NCI-H1092 (cell line): ENCODE data around the gene NARF.
A peak's percentile ranks its signal among the peaks of the same experiment; 100 is the strongest.
"Not testable (repeated sequence)": the region's sequence is repeated elsewhere in the genome, so short reads cannot be mapped to it uniquely, and the experiment has no call there.

Experiments
- DNase-seq: peaks from one replicate; lab custom pipeline; 2025; lab: John Stamatoyannopoulos, UW

Gene NARF

DNA sequence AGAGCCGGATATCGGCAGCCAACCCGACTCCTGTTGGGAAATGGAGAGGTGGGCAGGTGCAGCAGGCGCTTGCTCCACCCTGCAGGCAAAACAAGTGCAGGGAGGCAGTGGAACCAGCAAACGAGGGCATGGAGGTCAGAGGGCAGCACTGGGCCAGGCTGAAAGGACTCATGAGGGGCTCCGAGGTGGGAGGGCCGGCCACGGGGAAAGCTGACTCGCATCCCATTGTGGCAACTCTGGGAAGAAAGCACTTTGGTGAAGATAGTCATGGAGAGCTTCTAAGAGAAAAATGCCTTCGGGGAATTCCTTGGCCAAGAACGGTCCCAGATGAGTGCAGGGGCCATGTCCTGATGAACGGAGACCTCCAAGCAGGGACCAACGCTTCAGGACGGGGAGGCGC lies 12.4 kb upstream of the NARF start:
- DNase-seq = no peak

DNA sequence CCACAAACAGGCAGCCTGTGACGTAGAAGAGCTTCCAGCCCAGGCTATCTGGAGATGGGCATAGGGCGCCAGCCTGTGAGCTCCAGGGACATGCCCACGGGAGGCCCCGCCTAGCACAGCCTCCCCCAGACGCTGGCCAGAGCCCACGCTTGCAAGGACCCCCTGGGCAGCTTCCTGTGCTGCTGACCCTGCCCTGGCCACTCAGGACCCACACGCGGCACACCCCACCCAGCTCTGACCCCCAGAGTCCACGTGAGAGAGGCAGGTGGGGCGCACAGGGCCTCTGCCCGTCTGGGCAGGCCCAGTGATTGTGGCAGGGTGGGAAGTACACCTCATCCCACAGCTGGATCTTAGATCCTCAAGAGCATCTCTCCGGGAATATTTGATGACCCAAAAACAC lies 11.9 kb upstream of the NARF start:
- no peak for DNase-seq

DNA sequence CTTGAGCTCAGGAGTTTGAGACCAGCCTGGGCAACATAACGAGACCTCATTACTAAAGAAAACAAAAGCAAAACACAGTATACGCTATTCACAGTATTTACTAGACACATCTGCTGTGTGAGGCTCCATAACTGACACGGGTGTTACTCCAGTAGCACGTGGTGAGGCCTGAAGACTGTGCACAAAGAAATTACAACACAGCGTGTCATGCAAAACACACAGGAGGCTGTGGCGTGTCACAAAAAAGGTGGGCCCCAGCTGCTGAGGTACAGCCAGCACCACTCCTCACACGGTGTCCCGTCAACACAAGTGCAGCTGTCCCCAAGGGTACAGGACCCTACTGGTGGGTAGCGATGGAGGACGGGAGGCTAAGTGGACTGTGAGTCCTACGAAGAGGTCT lies 10.7 kb upstream of the NARF start:
- no peak for DNase-seq

DNA sequence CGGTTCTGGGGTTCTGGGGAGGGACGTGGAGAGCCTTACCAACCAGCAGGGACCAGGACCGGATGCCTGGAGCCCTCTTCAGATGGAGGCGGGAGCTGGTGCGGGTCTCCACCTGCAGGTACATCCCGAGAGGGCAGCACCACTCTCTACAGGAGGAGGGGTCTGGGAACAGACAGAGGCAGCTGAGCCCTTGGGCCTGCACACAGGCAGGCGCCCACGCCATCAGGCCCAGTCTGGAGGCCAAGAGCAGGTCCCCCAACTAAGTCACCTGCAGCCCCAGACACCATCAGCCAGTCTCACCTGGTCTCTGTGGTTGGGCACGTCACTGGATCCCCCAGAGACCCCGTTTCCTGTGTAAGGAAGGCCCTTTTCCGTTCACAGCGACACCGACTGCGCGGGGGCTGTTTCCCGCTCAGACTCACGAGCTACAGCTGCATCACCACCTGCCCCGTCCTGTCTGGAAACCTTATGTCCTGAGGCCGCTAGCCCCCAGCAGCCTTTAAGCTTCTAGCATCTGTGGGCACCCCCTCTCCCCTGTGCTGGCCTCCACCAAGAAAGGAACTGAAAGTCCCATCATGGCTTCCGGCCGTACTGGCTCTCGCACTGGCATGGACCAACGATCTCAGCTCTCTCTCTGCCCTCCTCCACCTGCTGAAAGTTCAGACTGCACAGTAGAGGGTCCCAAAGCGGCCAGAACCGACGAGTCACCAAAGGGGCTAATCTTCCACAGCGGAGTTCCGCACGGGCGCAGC lies 9.2 kb upstream of the NARF start:
- DNase-seq = no peak

DNA sequence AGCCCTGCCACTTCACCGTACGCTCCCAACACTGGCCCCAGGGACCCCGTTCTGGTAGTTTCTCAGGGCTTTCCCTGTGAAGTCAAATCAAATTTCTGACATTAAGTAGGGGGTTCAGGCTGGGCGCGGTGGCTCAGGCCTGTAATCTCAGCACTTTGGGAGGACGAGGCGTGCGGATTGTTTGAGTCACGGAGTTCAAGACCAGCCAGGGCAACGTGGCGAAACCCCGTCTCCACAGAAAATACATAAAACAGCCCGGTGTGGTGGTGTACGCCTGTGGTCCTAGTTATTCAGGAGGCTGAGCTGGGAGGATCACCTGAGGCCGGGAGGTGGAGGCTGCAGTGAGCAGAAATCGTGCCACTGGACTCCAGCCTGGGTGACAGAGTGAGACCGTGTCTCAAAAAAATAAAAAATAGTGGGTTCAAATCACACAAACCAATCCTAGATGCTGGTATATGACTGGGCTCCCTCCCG lies 8.6 kb upstream of the NARF start:
- no peak for DNase-seq

DNA sequence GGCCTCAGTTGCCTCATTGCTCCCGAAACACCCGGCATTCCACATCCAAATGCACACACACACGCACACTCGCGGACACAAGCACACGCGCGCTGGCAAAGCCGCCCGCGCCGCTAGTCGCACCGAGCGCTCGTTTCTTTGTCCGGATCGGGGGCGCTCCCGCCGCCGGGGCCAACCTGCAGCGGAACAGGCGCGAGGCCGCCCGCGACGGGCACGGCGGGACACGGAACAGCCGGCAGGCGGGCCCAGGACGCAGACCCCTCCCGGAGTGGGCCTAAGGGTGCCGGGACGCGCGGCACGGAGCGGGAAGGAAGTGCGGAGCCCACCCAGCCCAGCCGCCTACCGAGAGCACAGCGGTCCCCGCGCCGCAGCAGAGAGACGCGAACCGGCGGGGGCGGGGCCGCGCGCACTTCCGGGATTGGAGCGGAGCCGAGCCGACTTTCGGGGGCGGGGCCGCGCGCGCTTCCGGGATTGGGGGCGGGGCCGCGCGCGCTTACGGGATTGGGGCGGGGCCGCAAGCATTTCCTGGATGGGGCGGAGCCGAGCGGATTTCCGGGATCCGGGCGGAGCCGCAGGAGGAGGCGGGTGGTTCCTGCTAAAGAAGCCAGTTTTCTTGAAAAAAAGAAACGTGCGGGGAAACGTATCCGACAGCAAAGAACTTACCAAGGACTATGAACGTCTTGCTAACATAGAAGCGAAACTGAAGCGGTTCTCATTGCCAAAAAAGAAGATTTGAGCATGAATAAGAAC lies 8.0 kb upstream of the NARF start, which contains the start of gene CYBC1:
CYBC1 (minus strand) TSS at position 396 of the 750 bp plus-strand sequence. CDS start 1,498 bp downstream, outside the sequence.
- peak; percentile 86 for DNase-seq

DNA sequence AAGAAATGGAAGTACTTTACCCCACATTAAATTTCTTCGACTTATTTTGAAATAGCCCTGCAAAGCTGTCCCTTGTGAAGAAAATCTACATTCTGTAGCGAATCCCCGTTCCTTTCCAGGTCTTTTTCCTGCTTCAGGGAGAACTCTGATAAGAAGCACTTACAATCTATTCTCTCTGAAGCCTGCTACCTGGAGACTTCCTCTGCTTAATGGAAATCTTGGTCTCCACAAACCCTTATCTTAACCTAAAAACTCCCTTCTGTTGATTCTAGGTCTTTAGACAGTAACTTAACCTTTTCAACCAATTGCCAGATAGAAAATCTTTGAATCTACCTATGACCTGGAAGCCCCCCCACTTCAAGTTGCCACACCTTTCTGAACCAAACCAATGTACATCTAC lies 6.4 kb upstream of the NARF start:
- no peak for DNase-seq

DNA sequence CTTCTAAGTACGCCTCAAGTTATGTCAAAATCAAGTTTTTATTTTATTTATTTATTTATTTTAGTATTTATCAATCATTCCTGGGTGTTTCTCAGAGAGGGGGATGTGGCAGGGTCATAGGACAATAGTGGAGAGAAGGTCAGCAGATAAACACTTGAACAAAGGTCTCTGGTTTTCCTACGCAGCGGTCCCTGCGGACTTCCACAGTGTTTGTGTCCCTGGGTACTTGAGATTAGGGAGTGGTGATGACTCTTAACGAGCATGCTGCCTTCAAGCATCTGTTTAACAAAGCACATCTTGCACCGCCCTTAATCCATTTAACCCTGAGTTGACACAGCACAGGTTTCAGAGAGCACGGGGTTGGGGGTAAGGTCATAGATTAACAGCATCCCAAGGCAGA lies 5.4 kb upstream of the NARF start:
- not testable (repeated sequence) for DNase-seq

DNA sequence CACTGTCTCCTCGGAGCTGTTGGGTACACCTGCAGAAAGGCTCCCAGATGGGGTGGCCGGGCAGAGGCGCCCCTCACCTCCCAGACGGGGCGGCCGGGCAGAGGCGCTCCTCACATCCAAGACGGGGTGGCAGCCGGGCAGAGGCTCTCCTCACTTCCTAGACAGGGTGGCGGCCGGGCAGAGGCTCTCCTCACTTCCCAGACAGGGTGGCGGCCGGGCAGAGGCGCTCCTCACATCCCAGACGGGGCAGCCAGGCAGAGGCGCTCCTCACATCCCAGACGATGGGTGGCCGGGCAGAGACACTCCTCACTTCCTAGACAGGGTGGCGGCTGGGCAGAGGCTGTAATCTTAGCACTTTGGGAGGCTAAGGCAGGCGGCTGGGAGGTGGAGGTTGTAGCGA lies 4.8 kb upstream of the NARF start:
- not testable (repeated sequence) for DNase-seq

DNA sequence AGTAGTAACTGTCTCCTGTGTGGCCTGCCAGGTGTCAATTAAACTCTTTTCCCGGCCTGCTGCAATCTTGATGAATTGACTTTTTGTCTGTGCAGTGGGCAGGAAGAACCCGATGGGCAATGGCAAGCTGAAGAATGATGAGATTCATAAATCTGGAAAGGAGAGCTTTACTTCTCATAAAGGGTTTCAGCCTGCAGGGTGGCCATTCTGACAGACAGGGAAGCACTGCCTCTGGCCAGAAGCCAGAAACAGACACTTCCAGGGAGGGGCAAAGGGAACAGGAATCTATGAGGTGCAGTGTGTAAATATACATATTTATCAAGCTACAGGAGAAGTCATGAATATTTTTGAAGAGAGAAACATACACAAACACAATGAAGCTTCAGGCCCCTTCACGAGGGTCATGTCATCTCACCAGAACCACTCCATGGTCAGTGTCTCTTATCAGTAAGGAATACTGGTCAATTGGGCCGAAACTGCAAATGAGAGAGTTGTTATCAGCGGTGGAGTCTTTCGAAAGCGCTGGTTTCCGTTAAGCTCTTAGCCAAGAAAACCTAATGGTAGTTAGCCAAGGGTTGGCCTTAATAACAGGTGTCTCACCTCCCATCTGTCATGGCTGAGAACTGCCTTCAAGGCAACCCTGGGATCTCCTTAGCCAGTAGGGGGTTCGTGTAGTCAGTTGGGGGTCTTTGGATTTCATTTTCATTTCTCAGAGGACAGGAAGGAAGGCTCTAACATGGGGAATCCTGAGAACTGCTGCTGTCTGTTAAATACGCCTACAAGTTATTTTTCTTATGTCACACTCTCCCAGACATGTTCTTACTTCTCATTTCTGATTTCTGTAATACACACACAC lies 1.2 kb upstream of the NARF start:
- DNase-seq = no peak

DNA sequence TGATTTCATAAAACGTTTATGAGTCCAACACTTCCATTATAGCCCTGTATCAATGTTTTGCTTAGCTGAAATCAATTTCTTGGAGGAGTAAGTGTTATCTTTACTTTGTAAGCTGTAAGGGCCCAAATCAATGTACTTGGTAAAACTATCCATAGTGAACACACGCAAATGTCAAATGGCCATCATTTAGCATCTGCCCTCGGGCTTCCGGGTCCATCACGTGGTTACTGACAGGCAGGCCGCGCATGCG lies 687 bp upstream of the NARF start:
- no peak for DNase-seq

DNA sequence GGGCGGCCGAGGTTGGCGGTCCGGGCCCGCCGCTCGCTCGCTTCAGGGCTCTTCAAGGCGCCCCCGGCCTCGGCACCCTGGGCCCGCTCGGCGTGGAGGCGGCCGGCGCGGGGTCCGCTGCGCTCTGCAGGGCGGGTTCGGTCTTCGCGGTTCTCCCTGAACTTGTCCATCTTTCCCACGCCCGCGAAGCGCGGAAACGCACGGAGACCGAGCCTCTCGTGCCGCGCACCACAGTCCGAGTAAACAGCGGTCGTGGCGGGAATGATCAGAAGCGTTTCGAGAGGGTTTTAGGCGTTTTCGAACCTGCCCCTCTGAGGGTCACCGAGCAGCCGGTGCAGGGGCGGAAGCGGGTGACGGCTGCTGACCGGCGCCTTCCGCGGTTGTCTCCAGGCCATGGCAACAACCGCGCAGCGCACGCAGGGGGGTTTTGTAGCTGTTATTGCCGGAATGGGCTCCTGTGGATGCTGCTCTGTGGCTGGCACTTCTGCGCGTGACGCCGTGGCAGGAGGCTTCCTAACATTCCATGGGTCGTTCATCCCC lies 414 bp downstream of the NARF start:
- DNase-seq = no peak

DNA sequence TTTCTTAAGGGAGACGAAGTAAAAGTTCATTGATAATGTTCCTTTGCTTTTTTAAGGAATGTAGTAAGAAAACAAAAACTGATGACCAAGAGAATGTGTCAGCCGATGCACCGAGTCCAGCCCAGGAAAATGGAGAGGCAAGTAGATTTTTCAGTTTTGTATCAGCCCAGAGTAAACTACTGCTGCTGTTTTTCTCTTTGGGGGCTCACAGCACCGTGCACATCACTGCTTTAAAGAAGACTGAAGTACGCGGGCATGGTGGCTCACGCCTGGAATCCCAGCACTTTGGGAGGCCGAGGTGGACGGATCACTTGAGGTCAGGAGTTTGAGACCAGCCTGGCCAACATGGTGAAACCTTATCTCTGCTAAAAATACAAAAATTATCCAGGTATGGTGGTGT lies 1.4 kb downstream of the NARF start:
- DNase-seq = not testable (repeated sequence)

DNA sequence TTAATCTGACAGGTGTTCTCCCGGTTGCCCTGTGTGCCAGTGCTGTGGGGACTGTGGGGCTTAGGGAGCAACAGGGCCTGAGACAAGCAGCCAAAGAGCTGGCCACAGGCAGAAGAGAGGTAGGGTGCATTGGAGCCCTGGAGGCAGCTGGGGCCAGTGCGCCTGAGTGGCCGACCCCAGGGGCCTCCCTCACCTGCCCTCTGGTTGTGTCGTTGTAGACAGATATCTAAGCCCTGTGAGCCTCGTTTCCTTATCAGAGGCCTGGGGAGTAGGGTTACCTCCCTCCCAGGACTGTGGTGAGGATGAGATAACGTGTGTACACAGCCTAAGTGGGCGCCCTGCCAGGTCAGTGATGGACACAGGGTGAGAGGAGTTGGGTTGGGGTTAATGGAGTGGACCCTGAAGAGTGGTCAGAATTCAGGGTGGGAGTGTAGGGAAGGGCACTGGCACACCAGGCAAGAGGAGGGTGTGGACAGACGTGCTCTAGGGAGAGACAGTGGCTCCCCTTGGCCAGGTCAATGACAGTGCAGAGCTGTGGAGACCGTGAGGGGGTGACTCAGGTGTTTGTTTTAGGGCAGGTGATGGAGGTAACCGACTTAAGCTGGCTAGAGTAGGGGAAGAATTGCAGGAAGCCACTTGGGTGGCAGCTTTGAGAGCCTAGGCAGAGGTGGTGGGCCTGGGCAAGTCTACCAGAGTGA lies 3.4 kb downstream of the NARF start:
- no peak for DNase-seq

DNA sequence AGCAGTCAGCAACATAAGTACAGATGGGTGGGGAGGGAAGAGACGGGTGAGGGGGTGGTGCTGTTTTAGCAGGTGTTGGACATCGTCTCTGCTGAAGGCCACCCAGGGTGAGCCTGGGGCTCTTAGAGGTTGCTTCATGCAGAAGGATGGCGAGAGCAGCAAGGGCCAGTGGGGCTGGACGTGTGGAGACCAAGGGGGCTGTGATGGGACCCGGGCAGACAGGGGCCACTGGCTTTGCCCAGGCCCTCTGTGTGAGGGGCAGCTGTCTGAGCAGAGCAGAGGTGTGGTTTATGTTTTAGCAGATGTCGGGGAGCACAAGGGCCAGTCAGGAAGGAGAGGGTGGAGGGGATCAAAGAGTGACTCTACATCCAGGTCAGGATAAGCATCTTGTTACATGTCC lies 4.8 kb downstream of the NARF start:
- DNase-seq = no peak

DNA sequence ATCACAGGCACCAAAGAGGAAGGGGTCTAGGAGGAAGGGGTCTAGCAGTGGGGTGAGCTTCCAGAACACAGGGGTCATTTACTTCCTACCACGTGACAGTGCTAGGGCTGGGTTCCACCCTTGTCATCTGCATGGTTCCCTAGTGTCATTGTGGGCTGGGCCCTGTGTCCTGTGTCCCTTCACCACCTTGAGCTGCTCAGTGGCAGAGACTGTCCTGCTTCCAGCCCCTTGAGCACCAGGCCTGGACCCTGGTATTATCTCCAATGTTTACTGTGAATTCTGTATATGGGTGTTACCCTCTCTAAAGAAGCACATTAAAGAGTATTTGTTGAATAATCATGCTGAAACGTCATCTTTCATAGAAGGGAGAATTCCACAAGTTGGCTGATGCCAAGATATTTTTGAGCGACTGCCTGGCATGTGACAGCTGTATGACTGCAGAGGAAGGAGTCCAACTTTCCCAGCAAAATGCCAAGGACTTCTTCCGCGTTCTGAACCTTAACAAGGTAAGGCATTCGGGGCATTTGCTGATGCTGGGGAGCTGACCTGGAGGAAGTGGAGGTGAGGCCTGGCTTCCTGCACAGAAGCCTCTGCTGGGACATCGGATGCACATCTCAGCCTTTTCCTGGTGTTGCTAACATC lies 5.5 kb downstream of the NARF start:
- DNase-seq = no peak

DNA sequence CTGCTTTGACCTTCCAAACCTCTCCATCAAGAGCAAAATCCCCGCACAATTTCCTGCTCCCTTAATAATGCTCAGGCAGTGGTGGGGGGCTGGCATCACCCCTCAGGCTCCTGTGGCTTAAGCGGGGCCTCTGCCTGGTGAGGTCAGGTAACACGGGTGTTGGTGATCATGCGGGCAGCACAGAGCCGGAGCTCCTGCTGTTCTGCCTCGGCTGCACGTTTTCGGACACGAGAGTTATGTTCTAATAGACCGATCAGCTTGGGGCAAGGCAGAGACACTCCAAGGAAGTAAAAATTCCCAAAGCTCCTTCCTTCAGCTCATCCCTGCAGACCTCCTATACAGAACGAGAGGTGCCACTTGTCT lies 6.0 kb downstream of the NARF start:
- DNase-seq = no peak

DNA sequence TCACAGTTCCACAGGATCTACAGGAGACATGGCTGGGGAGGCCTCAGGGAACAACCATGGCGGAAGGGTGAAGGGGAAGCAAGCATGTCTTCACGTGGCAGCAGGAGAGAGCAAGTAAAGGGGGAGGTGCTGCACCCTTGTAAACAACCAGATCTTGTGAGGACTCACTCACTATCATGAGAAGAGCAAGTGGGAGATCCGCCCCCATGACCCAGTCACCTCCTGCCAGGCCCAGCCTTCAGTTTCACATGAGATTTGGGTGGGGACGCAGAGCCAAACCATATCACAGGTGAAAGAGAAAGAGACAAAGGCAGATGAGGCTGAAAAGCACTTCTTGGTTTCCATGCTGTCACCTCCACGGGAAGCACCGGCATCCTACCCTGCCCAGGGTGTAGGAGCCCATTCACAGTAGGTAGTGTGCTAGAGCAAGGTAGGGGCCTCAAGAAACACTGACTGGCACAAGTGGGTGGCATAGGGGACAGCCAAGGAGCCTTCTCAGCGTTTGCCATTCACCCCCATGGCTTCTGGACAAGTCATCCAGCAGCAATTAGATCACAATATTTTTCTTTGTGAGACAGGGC lies 6.6 kb downstream of the NARF start:
- DNase-seq = no peak

DNA sequence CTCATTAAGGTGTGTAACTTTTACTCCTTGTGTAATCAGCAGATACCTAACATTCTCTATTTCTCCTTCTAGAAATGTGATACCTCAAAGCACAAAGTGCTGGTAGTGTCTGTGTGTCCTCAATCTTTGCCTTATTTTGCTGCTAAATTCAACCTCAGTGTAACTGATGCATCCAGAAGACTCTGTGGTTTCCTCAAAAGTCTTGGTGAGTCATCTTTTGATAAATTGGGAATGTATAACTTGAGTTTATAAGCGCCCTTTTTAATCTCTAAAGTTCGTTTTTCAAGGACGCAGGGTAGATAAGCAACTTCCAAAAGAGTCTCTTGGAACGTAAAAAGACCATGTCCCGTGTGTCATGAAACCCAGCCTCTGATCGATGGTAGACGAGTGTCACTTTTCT lies 10.2 kb downstream of the NARF start:
- DNase-seq = no peak

DNA sequence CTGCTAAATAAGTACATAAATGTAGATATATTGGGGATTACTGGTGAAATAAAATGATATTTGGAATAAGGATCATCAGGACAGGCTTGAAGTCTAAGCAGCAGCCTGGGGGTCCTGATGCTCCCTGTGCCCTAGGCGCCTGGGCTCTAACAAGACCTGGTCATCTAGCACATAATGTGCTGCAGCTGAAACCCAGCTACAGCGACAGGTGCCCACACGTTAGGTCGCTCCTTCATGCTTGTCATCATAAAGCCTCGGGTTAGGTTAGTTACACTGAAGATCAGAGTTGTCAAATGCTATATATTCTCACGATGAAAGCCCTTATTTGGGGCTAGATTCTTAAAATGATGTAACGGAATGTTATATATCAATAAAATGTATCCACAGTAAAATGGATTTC lies 11.5 kb downstream of the NARF start:
- no peak for DNase-seq
